GM12878 (cell line): ENCODE measurements around the gene TRDMT1. TPM values are rescaled to one million over a fixed set of nuclear protein-coding genes. Genes with fewer than 3 reads are reported as not detected.

Source experiments
- ATAC-seq: fragments of 200-7000 bp; cut with Tn5 transposase; 3 replicates; pipeline ENCODE4 v1.9.1; 2020; ENCODE audit warnings: mild to moderate bottlenecking, moderate library complexity
- BruUV-seq: library from RNA; stranded (reverse); fragments of 400-500 nt; replicated peaks from 2 replicates; lab custom pipeline; 2021; lab: Mats Ljungman, UMichigan
- CTCF ChIA-PET: fragments of 300-600 bp; sonication (Branson Sonifier 250); formaldehyde crosslinking; extraction: SDS; loops from one replicate; lab custom pipeline; 2021; ENCODE audit warnings: inconsistent platforms; lab: Yijun Ruan, JAX
- POLR2A ChIA-PET: fragments of 350-600 bp; formaldehyde crosslinking; extraction: SDS; loops from one replicate; lab custom pipeline; 2021; ENCODE audit warnings: inconsistent platforms; lab: Charles Lee
- RAD21 ChIA-PET: fragments of 300-600 bp; sonication (Branson Sonifier 250); formaldehyde crosslinking; loops from one replicate; lab custom pipeline; 2023; ENCODE audit warnings: antibody characterized with exemption; ENCODE audit not compliant: unreplicated experiment; lab: Charles Lee
- SMC1A ChIA-PET: fragments of 300-600 bp; sonication (Branson Sonifier 250); formaldehyde crosslinking; loops from one replicate; lab custom pipeline; 2023; ENCODE audit not compliant: unreplicated experiment, uncharacterized antibody; lab: Charles Lee
- DNase-seq: peaks from one replicate; pipeline ENCODE4 v3.0.0-alpha.2; 2011; ENCODE audit warnings: low read depth, low spot score
- FAIRE-seq: peaks from 3 replicates; lab custom pipeline; 2011; peaks lifted over from hg19 to GRCh38; lab: Jason Lieb, UNC
- H2AFZ ChIP-seq: 2 replicates; pipeline ENCODE4 v1.6.0; 2011; ENCODE audit warnings: low read depth, low read length, control low read depth; ENCODE audit not compliant: control insufficient read depth
- H3K27ac ChIP-seq: 2 replicates; pipeline ENCODE4 v1.5.1; 2011; ENCODE audit warnings: control low read depth; ENCODE audit not compliant: control insufficient read depth, insufficient read depth
- H3K27me3 ChIP-seq, 2 experiments: replicated peaks in 1 of 2; 2 replicates each; pipeline versions ENCODE4 v1.6.0 to v1.6.1; 2011; ENCODE audit warnings: low read length in 1 of 2; ENCODE audit not compliant: control insufficient read depth in 2 of 2, insufficient read depth in 2 of 2
- H3K36me3 ChIP-seq, 2 experiments: 2 replicates each; pipeline ENCODE4 v1.5.1; 2011; ENCODE audit warnings: low read length in 1 of 2; ENCODE audit not compliant: control insufficient read depth in 2 of 2, insufficient read depth in 2 of 2
- H3K4me1 ChIP-seq: 2 replicates; pipeline ENCODE4 v1.6.1; 2011; ENCODE audit warnings: mild to moderate bottlenecking, low read length, moderate library complexity, mixed read lengths; ENCODE audit not compliant: control insufficient read depth, insufficient read depth
- H3K4me2 ChIP-seq: 2 replicates; pipeline ENCODE4 v1.6.0; 2011; ENCODE audit warnings: control low read depth; ENCODE audit not compliant: control insufficient read depth, insufficient read depth
- H3K4me3 ChIP-seq: fragments of 200-600 bp; sonication (generic); 2 replicates; pipeline ENCODE4 v1.5.1; 2016
- H3K79me2 ChIP-seq: 2 replicates; pipeline ENCODE4 v1.6.0; 2011; ENCODE audit warnings: low read length; ENCODE audit not compliant: control insufficient read depth, insufficient read depth
- H3K9ac ChIP-seq: 2 replicates; pipeline ENCODE4 v1.8.0; 2011; ENCODE audit warnings: low read length, control low read depth, mixed read lengths; ENCODE audit not compliant: control insufficient read depth, insufficient read depth
- H3K9me3 ChIP-seq: replicated peaks from 3 replicates; pipeline ENCODE4 v1.5.1; 2011; ENCODE audit warnings: mild to moderate bottlenecking, low read length; ENCODE audit not compliant: control insufficient read depth, insufficient read depth
- H4K20me1 ChIP-seq: 2 replicates; pipeline ENCODE4 v1.6.0; 2011; ENCODE audit not compliant: control insufficient read depth, insufficient read depth
- BACH1 ChIP-seq: fragments of 450-650 bp; IDR thresholded peaks from 2 replicates; pipeline ENCODE4 v1.6.1; 2017; ENCODE audit warnings: mild to moderate bottlenecking, borderline replicate concordance
- BCL11A ChIP-seq: IDR thresholded peaks from 2 replicates; pipeline ENCODE4 v1.6.1; 2011; ENCODE audit warnings: low read depth, low read length
- CREB1 ChIP-seq: IDR thresholded peaks from 2 replicates; pipeline ENCODE4 v1.6.1; 2012; ENCODE audit warnings: low read depth, mild to moderate bottlenecking, inconsistent platforms
- CREM ChIP-seq: IDR thresholded peaks from 2 replicates; pipeline ENCODE4 v1.6.1; 2014; ENCODE audit warnings: antibody characterized with exemption, low read depth
- E2F4 ChIP-seq: IDR thresholded peaks from 2 replicates; pipeline ENCODE4 v1.6.1; 2012; ENCODE audit warnings: low read depth, low read length, improper control_type of control experiment
- FOS ChIP-seq: IDR thresholded peaks from 3 replicates; pipeline ENCODE4 v1.6.1; 2011; ENCODE audit warnings: borderline replicate concordance; ENCODE audit not compliant: insufficient read length; ENCODE audit errors: extremely low read depth
- IRF5 ChIP-seq: fragments of 450-650 bp; IDR thresholded peaks from 2 replicates; pipeline ENCODE4 v1.6.1; 2017; ENCODE audit warnings: borderline replicate concordance
- NR2F1 ChIP-seq: fragments of 450-650 bp; conservative IDR thresholded peaks from 2 replicates; pipeline ENCODE4 v1.6.1; 2017; ENCODE audit warnings: mild to moderate bottlenecking
- PBX3 ChIP-seq: IDR thresholded peaks from 2 replicates; pipeline ENCODE4 v1.6.1; 2011; ENCODE audit warnings: mild to moderate bottlenecking, low read depth, low read length, moderate library complexity; ENCODE audit not compliant: insufficient replicate concordance
- RAD51 ChIP-seq: fragments of 450-650 bp; IDR thresholded peaks from 2 replicates; pipeline ENCODE4 v1.6.1; 2016; ENCODE audit warnings: moderate library complexity, mild to moderate bottlenecking, inconsistent platforms
- SMARCA5 ChIP-seq: fragments of 450-650 bp; IDR thresholded peaks from 2 replicates; pipeline ENCODE4 v1.6.1; 2017; ENCODE audit warnings: mild to moderate bottlenecking
- TCF12 ChIP-seq: IDR thresholded peaks from 2 replicates; pipeline ENCODE4 v1.6.1; 2011; ENCODE audit warnings: low read depth, mild to moderate bottlenecking, low read length
- YY1 ChIP-seq: IDR thresholded peaks from 2 replicates; pipeline ENCODE4 v1.6.1; 2011; ENCODE audit warnings: low read depth, mild to moderate bottlenecking, low read length
- ZNF622 ChIP-seq: fragments of 450-650 bp; IDR thresholded peaks from 2 replicates; pipeline ENCODE4 v1.6.1; 2017; ENCODE audit warnings: mild to moderate bottlenecking, inconsistent platforms
- ZZZ3 ChIP-seq: IDR thresholded peaks from 2 replicates; pipeline ENCODE4 v1.6.1; 2011; ENCODE audit warnings: low read depth; ENCODE audit not compliant: control insufficient read depth, insufficient read length
- WGBS: methylation state at CpG from one replicate; pipeline ENCODE4 v1.1.6; 2016; ENCODE audit warnings: low lambda C conversion rate; ENCODE audit not compliant: insufficient replicate concordance, insufficient coverage; ENCODE audit errors: missing lambda C conversion rate; 5-methylcytosine and 5-hydroxymethylcytosine counted together
- in situ Hi-C: fragments of 300-500 bp; cut with MboI; formaldehyde crosslinking; loops from 9 replicates; pipeline ENCODE4 v1.14.3; 2018; ENCODE audit warnings: mixed read lengths
- intact Hi-C: fragments of 100-400 bp; cut with micrococcal nuclease; formaldehyde crosslinking; loops from one replicate; pipeline ENCODE4 v1.14.2; 2022; ENCODE audit not compliant: unreplicated experiment
- polyA plus RNA-seq, 11 experiments: library from polyadenylated mRNA; depleted of rRNA in 4 of 11; unstranded in 6 of 11; stranded (reverse) in 5 of 11; fragments of >200 nt; fragmentation: Nextera tagmentation in 4 of 11; fragmentation: Illumina TruSeq in 1 of 11; extraction: Ambion mirVana in 4 of 11; extraction: Trizol in 1 of 11; gene quantifications; 1 replicate in 1 of 11; 2 replicates in 10 of 11; pipeline versions ENCODE4 v1.2.1 to v1.2.3, GENCODE V29; 2011 to 2016; ENCODE audit warnings: inconsistent platforms in 2 of 11, missing spikeins in 2 of 11, low read depth in 1 of 11
- total RNA-seq, 4 experiments: library from RNA; depleted of rRNA in 3 of 4; stranded (reverse); fragments of >200 nt in 3 of 4; fragmentation: Illumina TruSeq in 1 of 4; extraction: Trizol in 1 of 4; gene quantifications; 2 replicates each; pipeline versions ENCODE4 v1.2.1 to v1.2.3, GENCODE V29; 2013 to 2021
- TF ChIP-seq, protein P1 (sequence below): fragments of 450-650 bp; IDR thresholded peaks from 2 replicates; pipeline ENCODE4 v1.6.1; 2017; ENCODE audit warnings: mild to moderate bottlenecking
- TF ChIP-seq, protein P2 (sequence below): IDR thresholded peaks from 2 replicates; pipeline ENCODE4 v1.6.1; 2011; ENCODE audit warnings: low read depth, low read length, improper control_type of control experiment, borderline replicate concordance

TRDMT1 gene
- total and polyA plus RNA-seq, 10 of the 15 experiments (the other 5 are each of a cell fraction or from before 2014, with no cell fraction given): 2.3 to 9.7 (median 4.6) TPM

GRCh38 chr10:17227367-17228090 is 26.1 kb upstream of the TRDMT1 start (continued):
- TF ChIP-seq FOS (no peak), RAD51 (no peak), E2F4 (no peak), BCL11A (peak; percentile 52), NR2F1 (peak; percentile 83), SMARCA5 (peak; percentile 81), ZNF622 (no peak), YY1 (no peak)

DNA sequence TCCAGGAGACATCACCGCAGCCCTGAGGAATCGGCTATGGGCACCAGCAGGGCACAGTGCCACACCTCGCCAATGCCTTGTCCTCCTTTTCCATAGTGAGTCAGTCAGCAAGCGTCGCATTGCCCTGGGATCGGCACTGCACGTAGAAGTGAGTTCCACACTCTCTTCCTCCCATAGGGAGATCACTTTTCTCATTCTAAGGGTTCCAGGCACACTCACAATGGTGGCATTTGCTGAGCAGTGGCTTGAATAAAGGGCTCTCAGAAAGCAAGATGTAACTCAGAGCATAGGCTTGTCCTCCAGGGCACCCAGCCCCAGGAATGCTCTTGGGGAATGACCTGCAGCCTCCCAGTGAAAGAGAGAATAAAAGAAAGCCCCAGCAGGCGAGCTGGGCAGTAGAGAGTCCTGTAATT is 25.4 kb upstream of the TRDMT1 start:
- no peaks in the 10 kb centered on the region for H3K36me3 ChIP-seq
- SMC1A ChIA-PET: interaction anchor here (0.7 to 1.9 kb wide), 3 partner anchors 11 to 284 kb away, joined by 3 to 7 read pairs (median 4); partner anchors contain the start of gene TRDMT1
- 69% methylated on average over 8 of the region's 8 CpGs for WGBS
- intact Hi-C loops: loop anchor here (1.0 kb wide), 1 partner anchor 11 kb away; no protein-coding TSS in a partner anchor
- BruUV-seq: no TSS peak
- CTCF ChIA-PET: interaction anchor here (1.0 to 1.9 kb wide), 3 partner anchors 10 to 26 kb away, joined by 3 to 5 read pairs (median 4); partner anchors contain the start of gene TRDMT1
- no peak overlapping the region for H2AFZ ChIP-seq
- in situ Hi-C loops: no loop called here
- no peak overlapping the region for H3K4me3 ChIP-seq
- POLR2A ChIA-PET: no interaction called here
- no peak for DNase-seq
- no peak overlapping the region for H3K9ac ChIP-seq
- no peak for FAIRE-seq
- ATAC-seq: no peak
- H3K79me2 ChIP-seq: no peaks in the 10 kb centered on the region
- peak overlapping the region; percentile 78; the same call in 1 of the 2 replicates for H3K4me2 ChIP-seq
- RAD21 ChIA-PET: interaction anchor here (0.9 to 1.3 kb wide), 2 partner anchors 26 to 75 kb away, joined by 3 read pairs; no protein-coding TSS in a partner anchor
- no peaks in the 10 kb centered on the region for H3K9me3 ChIP-seq
- no peaks in the 10 kb centered on the region; a peak in 1 of 4 replicates for H3K27me3 ChIP-seq
- H3K4me1 ChIP-seq: peaks cover 21% of the 10 kb centered on the region
- no peak overlapping the region for H3K27ac ChIP-seq
- H4K20me1 ChIP-seq: no peaks in the 10 kb centered on the region
- TF ChIP-seq BACH1 (no peak), CREB1 (no peak), IRF5 (no peak), ZZZ3 (no peak), CREM (no peak), YY1 (no peak), TCF12 (no peak), ZNF622 (no peak), PBX3 (no peak)
- TF ChIP-seq, protein P1, sequence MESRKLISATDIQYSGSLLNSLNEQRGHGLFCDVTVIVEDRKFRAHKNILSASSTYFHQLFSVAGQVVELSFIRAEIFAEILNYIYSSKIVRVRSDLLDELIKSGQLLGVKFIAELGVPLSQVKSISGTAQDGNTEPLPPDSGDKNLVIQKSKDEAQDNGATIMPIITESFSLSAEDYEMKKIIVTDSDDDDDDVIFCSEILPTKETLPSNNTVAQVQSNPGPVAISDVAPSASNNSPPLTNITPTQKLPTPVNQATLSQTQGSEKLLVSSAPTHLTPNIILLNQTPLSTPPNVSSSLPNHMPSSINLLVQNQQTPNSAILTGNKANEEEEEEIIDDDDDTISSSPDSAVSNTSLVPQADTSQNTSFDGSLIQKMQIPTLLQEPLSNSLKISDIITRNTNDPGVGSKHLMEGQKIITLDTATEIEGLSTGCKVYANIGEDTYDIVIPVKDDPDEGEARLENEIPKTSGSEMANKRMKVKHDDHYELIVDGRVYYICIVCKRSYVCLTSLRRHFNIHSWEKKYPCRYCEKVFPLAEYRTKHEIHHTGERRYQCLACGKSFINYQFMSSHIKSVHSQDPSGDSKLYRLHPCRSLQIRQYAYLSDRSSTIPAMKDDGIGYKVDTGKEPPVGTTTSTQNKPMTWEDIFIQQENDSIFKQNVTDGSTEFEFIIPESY: no peak
- TF ChIP-seq, protein P2, sequence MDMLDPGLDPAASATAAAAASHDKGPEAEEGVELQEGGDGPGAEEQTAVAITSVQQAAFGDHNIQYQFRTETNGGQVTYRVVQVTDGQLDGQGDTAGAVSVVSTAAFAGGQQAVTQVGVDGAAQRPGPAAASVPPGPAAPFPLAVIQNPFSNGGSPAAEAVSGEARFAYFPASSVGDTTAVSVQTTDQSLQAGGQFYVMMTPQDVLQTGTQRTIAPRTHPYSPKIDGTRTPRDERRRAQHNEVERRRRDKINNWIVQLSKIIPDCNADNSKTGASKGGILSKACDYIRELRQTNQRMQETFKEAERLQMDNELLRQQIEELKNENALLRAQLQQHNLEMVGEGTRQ: no peak
